Measurements from ENCODE around the gene ARHGAP10. TPM values are rescaled to one million over a fixed set of nuclear protein-coding genes. Genes with fewer than 3 reads are reported as not detected.

Gene ARHGAP10
- total and polyA plus RNA-seq, 2 donors (not counting 1 experiment from before 2014, with no cell fraction given), result 0.10 to 0.34 TPM

- ATAC-seq (ENCODE audit: low read depth), result no peak
- Histone ChIP-seq H3K9ac (ENCODE audit: low read length) (no peak overlapping the region), H3K27me3 (replicated peaks in 1 of 4; ENCODE audit: control extremely low read depth in 1 of 4, control insufficient read depth in 3 of 4, insufficient read depth in 4 of 4, low read length in 3 of 4) (no peaks in the 10 kb centered on the region), H3K4me2 (replicated peaks; ENCODE audit: low read depth, low read length, poor library complexity, severe bottlenecking) (no peak overlapping the region), H3K36me3 (replicated peaks in 1 of 2; ENCODE audit: control extremely low read depth in 1 of 2, control insufficient read depth in 1 of 2, extremely low read depth in 1 of 2, insufficient read depth in 2 of 2, low read length in 1 of 2) (peaks cover 0 to 2% of the 10 kb centered on the region in 2 experiments), H3K9me3 (ENCODE audit: control extremely low read depth in 1 of 3, control insufficient read depth in 2 of 3, insufficient read depth in 1 of 3, low read length in 2 of 3) (no peaks in the 10 kb centered on the region), H3K27ac (ENCODE audit: low read length in 2 of 2) (no peak overlapping the region), H3K79me2 (ENCODE audit: control insufficient read depth, insufficient read depth, low read length) (no peaks in the 10 kb centered on the region), H3K4me1 (ENCODE audit: control insufficient read depth in 2 of 2, insufficient read depth in 2 of 2, low read length in 2 of 2) (no peaks in the 10 kb centered on the region), H4K20me1 (ENCODE audit: control insufficient read depth, insufficient read depth, low read length, poor library complexity, severe bottlenecking) (no peaks in the 10 kb centered on the region), H3K4me3 (ENCODE audit: control extremely low read depth in 1 of 5, extremely low read depth in 1 of 5, insufficient read depth in 1 of 5, low read depth in 2 of 5, low read length in 4 of 5) (no peak overlapping the region), H2AFZ (ENCODE audit: insufficient read depth, low read depth, low read length, poor library complexity, severe bottlenecking) (no peak overlapping the region)
- CTCF ChIA-PET, result no interaction called here
- no peak for DNase-seq
- intact Hi-C loops (cut with micrococcal nuclease), result no loop called here
- no CpG with 5 or more reads among the region's 2 CpGs for WGBS (ENCODE audit: insufficient coverage)
- H3K27me3 Mint-ChIP-seq, result no peaks in the 10 kb centered on the region
- TF ChIP-seq CTCF (IDR thresholded peaks at IDR 0.05), result no peak
- TF ChIP-seq EZH2 (IDR thresholded peaks at IDR 0.05; ENCODE audit: borderline replicate concordance, insufficient read depth, low read depth, low read length, poor library complexity, severe bottlenecking), result no peak
- POLR2A ChIA-PET, result no interaction called here
- H3K4me3 Mint-ChIP-seq, result no peak overlapping the region
- H3K27ac Mint-ChIP-seq, result no peak overlapping the region
- no peaks in the 10 kb centered on the region for H3K4me1 Mint-ChIP-seq
- no peaks in the 10 kb centered on the region for H3K9me3 Mint-ChIP-seq (ENCODE audit: insufficient read depth)
These were observed 384.4 kb downstream of the ARHGAP10 start for GRCh38 chr4:148116264-148116663.

- CTCF ChIA-PET, result no interaction called here
- H3K9me3 Mint-ChIP-seq (ENCODE audit: insufficient read depth), result peaks cover 2% of the 10 kb centered on the region
- ATAC-seq (ENCODE audit: low read depth), result no peak
These were observed 385.1 kb downstream of the ARHGAP10 start for GRCh38 chr4:148116969-148117368.

More at GRCh38 chr4:148116969-148117368, 385.1 kb downstream of the ARHGAP10 start:
- Histone ChIP-seq H2AFZ (ENCODE audit: insufficient read depth, low read depth, low read length, poor library complexity, severe bottlenecking) (no peak overlapping the region), H3K9me3 (ENCODE audit: control extremely low read depth in 1 of 3, control insufficient read depth in 2 of 3, insufficient read depth in 1 of 3, low read length in 2 of 3) (no peaks in the 10 kb centered on the region), H3K36me3 (replicated peaks in 1 of 2; ENCODE audit: control extremely low read depth in 1 of 2, control insufficient read depth in 1 of 2, extremely low read depth in 1 of 2, insufficient read depth in 2 of 2, low read length in 1 of 2) (no peaks in the 10 kb centered on the region), H3K27me3 (replicated peaks in 1 of 4; ENCODE audit: control extremely low read depth in 1 of 4, control insufficient read depth in 3 of 4, insufficient read depth in 4 of 4, low read length in 3 of 4) (no peaks in the 10 kb centered on the region), H4K20me1 (ENCODE audit: control insufficient read depth, insufficient read depth, low read length, poor library complexity, severe bottlenecking) (no peaks in the 10 kb centered on the region), H3K4me2 (replicated peaks; ENCODE audit: low read depth, low read length, poor library complexity, severe bottlenecking) (no peak overlapping the region), H3K9ac (ENCODE audit: low read length) (no peak overlapping the region), H3K4me1 (ENCODE audit: control insufficient read depth in 2 of 2, insufficient read depth in 2 of 2, low read length in 2 of 2) (no peaks in the 10 kb centered on the region), H3K27ac (ENCODE audit: low read length in 2 of 2) (no peak overlapping the region), H3K4me3 (ENCODE audit: control extremely low read depth in 1 of 5, extremely low read depth in 1 of 5, insufficient read depth in 1 of 5, low read depth in 2 of 5, low read length in 4 of 5) (no peak overlapping the region), H3K79me2 (ENCODE audit: control insufficient read depth, insufficient read depth, low read length) (no peaks in the 10 kb centered on the region)
- no peak for TF ChIP-seq CTCF (IDR thresholded peaks at IDR 0.05)
- TF ChIP-seq EZH2 (IDR thresholded peaks at IDR 0.05; ENCODE audit: borderline replicate concordance, insufficient read depth, low read depth, low read length, poor library complexity, severe bottlenecking), result no peak
- WGBS (ENCODE audit: insufficient coverage), result 95% methylated on average over 3 of the region's 4 CpGs
- POLR2A ChIA-PET, result no interaction called here
- Mint-ChIP-seq H3K27me3 (no peaks in the 10 kb centered on the region), H3K4me3 (no peak overlapping the region), H3K27ac (no peak overlapping the region), H3K4me1 (no peaks in the 10 kb centered on the region)
- no peak for DNase-seq
- intact Hi-C loops (cut with micrococcal nuclease), result no loop called here

Data from B cell (primary cell).